Naive B cell (primary cell): ENCODE results near the gene ZNF408. TPM values are rescaled to one million over a fixed set of nuclear protein-coding genes. Genes with fewer than 3 reads are reported as not detected.

Experiments used
- polyA plus RNA-seq, 6 donors: library from polyadenylated mRNA; unstranded; fragments of 300-500 nt; fragmentation: Illumina TruSeq; gene quantifications; one replicate each; pipeline ENCODE4 v1.2.3, GENCODE V29; 2021; ENCODE audit warnings: low read depth in 6 of 6

Gene ZNF408
- polyA plus RNA-seq, 6 donors from 2014 or later, result 6.2 to 13.8 (median 11.3) TPM

Other genes with a start within 250 kb of the ZNF408 start
- gene AMBRA1, start 107.0 kb upstream of the ZNF408 start, polyA plus RNA-seq, result 10 to 100 TPM in 1 of 6 donors, 1 to 10 TPM in 5; 6.6 to 11.3 (median 7.8) TPM
- gene HARBI1, start 83.8 kb upstream of the ZNF408 start, polyA plus RNA-seq, result 10 to 100 TPM in 4 of 6 donors, 1 to 10 TPM in 2; 8.7 to 14.7 (median 11.8) TPM
- 10 to 100 TPM; 43.3 to 70.8 (median 56.3) TPM for gene ATG13, start 83.5 kb upstream of the ZNF408 start, polyA plus RNA-seq
- 10 to 100 TPM; 31.4 to 51.6 (median 34.7) TPM for gene ARHGAP1, start 412 bp upstream of the ZNF408 start, polyA plus RNA-seq
- not detected for gene F2, start 18.2 kb downstream of the ZNF408 start, polyA plus RNA-seq
- gene CKAP5, start 145.2 kb downstream of the ZNF408 start, polyA plus RNA-seq, result 10 to 100 TPM in 2 of 6 donors, 1 to 10 TPM in 3, not detected in 1; 6.7 to 16.0 (median 9.8) TPM
- gene LRP4, start 217.5 kb downstream of the ZNF408 start, polyA plus RNA-seq, result not detected
- gene CSTPP1, start 235.7 kb downstream of the ZNF408 start, polyA plus RNA-seq, result 10 to 100 TPM; 16.8 to 34.9 (median 18.7) TPM